GOT3 (cell line): ENCODE data around the gene NDRG2.

Source experiments
- DNase-seq: peaks from one replicate; lab custom pipeline; 2025; ENCODE audit warnings: mixed read lengths; lab: John Stamatoyannopoulos, UW

NDRG2 gene

DNA sequence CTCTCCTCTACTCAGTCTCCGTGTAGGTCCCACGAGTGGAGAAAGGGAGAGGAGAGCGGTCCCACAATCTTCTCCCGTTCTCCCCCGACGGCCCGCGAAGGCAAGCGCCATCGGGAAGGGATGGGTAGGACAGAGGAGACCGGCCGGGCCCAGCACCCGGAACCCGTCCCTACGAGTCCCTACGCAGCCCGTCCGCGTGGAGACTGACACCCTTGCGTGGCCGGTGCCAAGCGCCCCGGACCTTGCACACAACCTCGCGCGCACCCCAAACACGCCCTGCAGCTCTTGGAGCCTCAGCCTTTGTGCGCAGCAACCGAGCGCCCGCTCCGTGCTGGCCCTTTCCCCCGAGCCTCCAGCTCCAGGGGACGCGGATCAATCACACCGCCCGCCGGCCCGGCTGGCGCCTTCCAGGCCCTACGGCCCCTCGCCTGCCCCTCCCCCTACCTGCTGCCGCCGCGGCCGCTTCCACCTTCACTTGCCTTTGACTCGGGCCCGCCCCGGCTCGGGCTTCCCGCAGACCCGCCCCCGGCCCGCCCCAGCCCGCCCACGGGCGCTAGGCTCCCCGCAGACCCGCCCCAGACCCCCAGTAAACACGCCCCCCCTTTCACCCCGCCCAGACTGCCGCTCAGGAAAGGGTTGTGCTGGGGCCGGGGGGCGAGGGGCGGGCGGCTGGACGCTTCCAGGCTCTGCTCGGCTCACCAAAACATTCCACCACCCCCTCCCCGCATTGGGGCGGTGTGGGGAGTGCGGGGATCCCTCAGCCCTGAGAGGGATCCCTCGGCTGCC, at the start of gene NDRG2:
Gene NDRG2 (minus strand): TSS at position 477 of the 786 bp plus-strand sequence. CDS start 1,746 bp downstream, outside the sequence.
- DNase-seq = no peak

DNA sequence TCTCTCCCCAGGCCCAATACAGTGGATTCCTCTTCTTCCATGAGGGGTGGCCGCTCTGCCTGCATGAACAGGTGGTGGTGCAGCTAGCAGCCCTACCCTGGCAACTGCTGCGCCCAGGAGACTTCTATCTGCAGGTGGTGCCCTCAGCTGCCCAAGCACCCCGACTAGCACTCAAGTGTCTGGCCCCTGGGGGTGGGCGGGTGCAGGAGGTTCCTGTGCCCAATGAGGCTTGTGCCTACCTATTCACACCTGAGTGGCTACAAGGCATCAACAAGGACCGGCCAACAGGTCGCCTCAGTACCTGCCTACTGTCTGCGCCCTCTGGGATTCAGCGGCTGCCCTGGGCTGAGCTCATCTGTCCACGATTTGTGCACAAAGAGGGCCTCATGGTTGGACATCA, 49.1 kb upstream of the NDRG2 start:
- DNase-seq = no peak

DNA sequence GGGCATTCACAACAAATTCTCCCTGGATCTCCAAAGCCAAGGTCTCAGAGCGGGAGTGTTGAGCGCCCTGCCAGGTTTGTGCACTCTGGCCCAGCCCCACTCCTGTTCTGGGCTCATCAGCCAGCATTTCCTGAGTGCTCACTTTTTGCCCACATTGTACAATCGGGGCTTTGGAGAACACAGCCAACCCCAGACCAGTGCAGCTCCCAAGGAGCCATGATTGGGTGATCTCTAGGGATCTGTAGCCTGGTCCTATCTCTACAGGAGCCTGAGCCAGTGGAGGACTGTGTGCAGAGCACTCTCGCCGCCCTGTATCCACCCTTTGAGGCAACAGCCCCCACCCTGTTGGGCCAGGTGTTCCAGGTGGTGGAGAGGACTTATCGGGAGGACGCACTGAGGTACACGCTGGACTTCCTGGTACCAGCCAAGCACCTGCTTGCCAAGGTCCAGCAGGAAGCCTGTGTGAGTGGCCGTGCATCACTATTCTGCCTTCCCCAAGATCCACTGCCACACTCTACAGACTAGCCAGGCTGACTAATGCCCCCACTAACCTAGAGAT, 48.0 kb upstream of the NDRG2 start:
- DNase-seq = no peak

DNA sequence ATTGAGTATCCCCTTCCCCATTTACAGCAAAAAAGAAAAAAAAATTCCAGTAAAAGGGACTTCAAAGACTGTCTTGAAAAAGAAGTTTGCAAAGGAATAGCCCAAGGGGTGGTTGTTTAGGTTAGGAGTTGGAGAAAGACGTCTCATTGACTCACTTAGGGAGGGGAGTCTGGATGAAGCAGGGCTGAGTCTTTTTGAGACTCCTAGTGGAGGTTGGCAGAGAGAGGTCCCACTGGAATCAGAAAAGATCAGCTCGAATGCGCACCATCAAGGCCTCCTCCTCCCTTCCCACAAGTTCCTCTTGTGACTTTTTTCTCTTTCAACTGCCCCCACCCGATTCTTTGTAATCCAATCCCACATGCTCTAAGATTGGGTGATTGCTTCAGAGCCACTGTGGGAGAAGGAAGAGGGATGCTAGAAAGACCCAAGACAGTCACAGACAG, 47.2 kb upstream of the NDRG2 start:
- no peak for DNase-seq

DNA sequence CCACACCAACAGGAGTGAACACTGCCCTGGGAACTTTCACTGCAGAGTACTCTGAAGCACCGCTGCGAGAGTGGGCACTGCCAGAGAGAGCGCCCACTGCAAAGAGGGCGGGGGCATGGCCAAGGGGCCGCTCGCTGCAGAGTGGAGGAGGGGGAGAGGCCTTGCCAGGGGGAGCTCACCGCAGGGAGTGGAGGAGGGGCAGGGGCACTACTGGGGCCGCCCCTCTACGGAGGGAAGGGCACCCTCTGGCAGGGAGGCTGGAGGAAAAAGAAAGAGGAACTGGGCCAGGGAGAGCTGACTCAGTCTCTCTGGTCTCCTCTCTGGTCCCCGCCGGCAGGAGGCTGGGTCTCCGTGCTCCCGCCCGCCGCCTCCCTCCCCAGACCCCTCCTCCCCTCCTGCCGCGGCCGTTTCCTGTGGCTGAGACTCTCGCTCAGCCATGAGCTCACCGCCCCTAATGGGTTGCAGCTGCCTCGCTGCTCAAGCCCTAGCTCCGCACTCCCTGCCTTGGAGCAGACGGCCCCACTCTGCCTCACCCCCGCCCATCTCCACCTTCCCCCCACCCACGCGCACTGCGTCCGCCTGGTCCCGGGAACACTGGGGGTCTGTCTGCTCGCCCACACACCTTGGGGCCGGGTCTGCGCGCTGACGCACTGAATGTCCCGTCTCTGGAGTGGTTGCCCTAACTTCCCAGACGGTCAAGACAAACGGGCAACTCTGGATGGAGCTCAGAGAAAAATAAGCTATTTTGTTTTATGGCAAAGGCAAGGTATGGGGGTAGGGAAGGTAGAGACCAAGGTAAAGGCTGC, 46.6 kb upstream of the NDRG2 start:
- DNase-seq = no peak

DNA sequence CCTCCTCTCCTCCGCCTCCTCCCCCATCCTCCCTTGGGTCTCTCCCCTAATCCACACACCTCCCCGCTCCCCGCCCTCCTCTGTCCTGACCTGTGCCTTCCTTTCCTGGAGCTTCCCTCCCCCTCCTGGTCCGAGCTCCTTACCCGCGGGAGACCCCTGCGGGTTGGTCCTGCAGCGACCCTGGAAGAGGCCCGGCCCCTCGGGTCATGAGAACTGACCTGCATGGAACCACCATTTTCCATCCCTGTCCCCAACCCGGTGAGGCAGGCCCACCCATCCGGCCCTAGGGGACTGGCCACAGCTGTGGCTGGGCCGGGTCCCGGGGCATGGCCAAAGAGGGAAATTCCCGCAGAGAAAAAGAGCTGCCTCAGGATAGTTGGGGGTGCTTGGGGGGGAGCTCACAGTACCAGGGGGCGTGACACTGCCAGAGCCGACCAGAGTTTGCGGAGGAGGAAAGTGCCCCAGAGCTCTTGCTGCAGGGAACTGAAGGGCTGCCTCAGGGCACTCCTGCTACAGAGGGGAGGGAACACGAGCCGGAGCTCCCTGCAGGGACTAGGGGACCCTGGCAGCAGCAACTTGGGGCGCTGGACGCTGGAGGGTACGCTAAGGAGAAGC, 45.9 kb upstream of the NDRG2 start:
- no peak for DNase-seq

DNA sequence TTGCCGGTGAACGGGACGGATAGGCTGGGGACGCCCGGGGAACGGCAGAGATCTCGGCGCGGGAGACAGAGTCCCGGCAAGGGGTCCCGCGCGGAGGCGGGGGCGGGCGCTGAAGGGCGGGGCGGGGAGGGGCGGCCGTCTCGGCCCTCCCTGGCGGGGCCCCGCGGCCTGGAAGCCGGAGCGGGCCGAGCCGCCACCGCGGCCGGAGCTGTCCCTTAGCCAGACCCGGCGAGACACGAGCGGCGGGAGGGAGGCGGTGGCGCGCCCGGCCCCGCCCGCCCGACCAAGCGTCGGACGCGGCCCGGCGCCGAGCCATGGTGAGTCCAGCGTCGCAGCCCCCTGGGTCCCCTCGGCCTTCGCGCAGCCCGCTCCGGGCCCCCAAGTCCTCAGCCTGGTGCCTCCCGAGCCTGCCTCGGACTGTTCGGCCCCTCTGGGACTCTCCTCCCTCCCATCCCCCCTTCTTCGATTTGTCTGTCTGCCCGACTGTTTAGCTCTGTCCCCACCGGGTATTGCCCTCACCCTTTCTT, 45.3 kb upstream of the NDRG2 start, which contains the start of gene ARHGEF40:
Gene ARHGEF40 (plus strand): TSS at position 222 of the 527 bp plus-strand sequence. CDS start 93 bp downstream, at position 315.
- no peak for DNase-seq

DNA sequence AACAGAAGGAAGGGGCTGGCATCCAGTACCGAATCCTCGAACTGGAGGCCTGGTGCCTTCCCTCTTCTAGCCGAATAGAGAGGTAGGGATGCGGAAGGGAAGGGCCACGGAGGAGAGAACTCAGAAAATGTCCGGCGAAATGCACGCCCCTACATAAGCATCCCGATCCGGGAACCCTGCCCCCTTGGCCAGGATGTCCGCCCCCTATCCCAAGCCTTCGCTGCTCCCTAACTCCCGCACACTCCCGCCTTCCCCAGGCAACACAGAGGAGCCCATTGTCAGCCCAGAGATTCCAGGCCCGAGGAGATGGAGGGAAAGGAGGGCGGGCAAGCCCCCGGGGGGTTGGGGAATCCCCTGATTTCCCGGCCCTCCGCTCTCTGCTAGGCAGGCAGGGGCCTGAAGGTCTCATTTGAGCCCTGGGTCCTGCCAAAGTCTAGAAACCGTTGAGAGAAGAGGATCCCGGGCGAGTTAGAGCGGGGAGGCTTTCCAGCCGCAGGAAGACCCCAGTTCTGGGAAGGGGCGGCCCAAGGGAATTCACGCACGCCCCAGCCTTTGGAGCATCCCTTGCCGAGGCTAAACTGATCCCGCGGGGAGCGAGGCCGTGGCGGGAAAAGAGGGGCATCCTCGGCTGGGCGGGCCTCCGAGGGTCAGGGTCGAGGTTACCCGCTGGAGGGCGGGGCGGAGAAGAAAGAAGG, 44.7 kb upstream of the NDRG2 start:
- DNase-seq = no peak

DNA sequence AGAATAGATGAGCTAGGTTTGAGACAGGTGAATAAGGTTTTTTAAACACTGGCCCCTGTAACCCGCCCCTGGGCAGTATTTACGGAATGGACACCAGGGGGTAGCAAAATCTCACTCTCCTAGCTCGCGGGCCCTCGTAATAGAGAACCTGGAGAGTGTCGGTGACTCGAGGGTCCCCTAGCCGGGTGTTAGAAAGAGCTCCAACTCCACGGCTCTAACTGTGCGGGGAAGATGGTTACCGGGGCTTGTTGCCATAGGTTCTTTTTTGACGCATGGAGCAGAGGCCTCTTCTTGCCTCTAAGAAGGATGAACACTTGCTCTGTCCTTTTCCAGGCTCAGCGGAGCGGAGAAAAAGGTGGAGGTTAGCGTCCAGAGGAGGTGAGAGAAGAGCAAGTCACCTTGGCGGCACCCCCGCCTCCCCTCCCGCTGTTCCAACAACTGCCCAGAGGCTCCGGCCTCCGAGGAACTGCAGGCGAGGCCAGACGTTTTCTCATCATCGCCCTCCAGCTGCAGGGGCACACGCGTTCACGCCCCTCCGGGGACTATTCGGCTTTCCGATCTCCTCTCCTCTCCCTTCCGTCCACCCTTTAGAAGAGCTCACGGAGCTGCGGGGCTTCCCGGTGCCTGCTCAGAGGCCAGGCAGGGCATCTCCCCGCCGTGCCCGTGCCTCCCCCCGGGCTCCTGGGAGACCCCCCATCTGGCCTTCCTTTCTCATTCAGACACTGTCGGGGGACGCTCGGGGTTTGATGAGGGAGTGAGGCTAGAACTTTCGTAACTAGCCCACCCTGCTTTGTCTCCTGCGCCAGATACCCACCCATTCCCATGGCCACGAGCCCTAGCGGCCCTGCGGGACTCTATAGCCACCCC, 43.9 kb upstream of the NDRG2 start:
- DNase-seq = no peak

DNA sequence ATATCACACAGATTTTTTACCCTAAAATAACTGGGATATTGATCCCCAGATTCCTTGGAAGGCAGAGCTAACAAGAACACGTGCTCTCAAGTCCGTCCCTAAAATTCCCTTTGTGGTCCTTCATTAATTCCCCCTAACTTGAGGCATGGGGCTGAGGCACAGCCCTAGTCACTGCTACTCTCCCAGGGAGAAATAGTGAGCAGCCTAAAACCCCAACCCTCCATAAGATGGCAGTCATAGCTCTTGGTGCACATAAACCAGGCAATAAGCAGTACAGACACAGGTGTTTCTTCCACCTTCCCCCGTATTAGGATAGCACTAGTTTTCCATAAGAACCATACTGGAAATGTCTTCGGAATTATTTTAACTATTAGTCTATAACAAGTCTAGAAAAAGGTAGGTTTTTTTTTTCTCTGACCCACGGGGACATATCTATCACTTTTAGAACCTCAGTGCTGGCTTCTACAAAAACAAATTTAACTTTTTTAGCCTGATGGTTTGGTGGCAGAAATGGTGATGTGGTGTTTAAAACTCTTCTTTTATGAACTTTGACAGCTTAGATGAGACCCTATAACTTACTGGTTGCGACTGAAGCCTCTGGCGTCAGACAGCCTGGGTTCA, 42.1 kb upstream of the NDRG2 start:
- no peak for DNase-seq

DNA sequence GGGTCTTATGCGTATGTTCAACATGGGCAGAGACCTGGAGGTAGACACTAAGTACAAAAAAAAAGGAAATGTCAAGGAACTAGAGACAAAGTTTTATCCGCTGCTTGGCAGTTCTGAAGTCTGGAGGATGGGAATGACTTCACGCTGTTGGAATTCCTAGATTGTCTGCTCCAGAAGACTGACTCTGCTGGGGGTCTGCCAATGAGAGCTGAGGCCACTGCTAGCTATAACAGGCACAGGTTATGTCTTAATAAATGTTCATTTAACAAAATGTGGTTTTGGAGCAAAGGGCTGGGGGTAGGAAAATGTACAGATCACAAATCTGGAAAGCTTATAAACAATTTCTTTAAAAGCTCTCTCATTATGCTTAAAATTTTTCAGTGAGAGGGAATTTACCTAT, 38.6 kb upstream of the NDRG2 start:
- DNase-seq = no peak

DNA sequence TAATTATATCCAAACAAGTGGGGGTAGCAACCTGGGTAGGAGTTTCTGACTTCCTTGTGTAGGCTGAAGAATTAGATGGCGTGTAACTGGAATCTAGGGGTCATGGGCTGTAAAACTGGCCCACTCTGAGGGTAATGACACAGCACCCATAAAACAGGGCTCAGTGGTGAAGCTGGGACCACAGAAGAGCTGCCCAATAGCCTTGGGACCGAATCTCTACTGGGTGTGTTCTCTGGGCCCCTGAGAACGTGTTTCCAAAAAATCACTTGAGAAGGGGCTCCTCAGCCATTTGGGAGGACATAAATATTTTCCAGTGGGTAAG, 36.4 kb upstream of the NDRG2 start:
- no peak for DNase-seq

DNA sequence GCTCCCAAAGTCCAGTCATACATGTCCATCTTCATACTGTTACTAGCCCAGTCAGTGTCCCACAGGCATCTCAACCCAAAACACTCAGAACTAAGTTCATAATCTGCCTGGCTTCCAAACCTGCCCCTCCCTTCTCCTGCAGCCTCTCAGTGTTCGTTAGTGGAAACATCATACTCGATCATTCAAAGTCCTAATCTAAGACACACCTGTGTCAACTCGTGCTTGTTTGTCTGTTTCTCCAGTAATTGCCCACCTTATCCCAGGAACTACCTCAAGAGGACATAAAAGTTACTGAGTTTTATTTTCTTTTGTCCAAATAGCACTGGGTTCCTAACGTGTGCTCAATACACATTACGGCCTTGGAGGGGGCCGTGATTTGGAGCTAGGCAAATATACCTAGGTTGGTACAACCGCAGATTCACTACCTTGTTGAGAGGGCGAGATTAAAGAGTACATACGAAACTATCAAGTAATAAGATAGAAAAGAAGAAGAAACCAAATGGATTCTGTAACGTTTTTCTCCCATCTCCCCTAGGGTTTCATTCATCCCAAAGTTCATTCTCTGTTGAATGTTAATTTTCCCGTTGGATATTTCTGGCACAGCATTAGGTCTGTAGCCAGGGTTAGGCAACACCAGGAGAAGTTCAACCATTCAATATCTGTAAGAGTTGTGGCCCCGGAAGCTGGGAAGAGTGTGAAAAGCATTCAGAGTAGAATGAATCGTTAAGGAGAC, 35.9 kb upstream of the NDRG2 start:
- DNase-seq = no peak

DNA sequence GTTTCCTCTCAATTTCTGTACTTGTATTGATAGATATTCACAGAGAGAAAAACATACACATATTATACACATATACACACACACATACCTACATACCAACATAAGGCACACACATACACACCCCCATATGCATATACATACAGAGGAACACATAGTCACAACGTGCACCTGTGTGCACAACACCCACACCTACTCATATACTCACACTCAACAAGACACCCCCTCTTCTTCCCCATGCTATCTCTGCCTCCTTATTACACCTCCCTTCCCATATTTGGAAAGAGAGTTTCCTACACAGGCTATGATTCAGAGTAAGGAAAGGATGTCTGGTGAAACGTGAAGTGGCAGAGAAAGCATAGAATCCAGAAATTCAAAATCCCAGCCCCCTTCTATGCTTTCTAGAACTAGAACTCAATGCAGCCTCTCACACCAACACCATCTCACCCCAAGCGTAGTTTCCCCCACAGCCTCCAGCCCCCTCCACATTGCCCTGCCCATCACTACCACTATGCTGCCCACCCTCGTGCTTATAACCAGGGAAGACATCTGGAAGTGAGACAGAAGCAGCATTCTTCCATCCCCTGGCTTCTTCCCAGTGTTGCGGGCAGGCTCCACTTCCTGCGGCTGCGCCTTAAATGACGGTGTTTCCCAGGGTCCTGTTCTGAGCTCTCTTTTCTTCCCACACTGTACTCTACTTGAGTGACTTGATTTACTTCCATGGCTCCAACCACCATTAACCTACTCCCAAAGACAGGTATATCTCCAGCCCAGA, 35.2 kb upstream of the NDRG2 start:
- DNase-seq = no peak

DNA sequence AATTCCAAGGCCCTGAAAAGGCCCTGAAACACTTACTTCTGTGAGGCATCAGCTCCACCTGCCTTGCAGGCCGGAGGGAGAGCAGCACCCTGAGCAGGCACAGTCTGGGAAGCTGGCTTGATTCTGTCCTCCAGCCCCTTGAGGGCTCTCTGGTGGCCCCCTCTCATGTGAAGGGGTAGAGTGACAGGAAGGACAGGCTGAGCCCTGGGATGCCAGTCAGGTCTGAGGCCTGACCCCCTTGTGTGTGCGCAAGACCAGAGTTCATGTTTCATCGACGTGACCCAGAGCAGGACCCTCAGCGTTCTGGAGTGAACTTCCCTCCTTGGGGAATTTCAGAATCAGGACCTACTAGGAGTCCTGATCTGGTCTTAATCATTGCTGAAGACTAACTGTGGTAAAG, 34.0 kb upstream of the NDRG2 start:
- DNase-seq = no peak

DNA sequence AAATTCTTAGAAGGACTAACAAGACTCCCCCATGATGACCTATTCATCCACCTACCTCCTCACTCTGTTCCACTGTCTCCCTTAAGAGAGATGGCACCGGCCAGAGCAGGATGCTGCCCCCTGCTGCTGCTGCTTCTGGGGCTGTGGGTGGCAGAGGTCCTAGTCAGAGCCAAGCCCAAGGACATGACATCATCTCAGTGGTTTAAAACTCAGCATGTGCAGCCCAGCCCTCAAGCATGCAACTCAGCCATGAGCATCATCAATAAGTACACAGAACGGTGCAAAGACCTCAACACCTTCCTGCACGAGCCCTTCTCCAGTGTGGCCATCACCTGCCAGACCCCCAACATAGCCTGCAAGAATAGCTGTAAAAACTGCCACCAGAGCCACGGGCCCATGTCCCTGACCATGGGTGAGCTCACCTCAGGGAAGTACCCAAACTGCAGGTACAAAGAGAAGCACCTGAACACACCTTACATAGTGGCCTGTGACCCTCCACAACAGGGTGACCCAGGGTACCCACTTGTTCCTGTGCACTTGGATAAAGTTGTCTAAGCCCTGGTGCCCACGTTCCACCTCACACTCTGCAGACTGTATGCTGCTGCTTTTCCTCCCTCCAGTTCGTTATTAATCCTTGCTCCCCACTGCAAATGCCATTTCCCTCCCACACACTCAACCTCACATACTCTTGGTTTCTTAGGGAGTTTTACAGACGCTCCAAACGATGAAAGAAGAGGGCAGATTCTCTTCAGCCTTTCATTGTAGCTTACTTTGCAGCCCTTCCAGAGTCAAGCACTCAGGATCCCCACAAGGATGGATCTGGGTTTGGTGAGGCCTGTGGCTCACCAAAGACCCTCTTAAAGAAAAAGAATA, 33.2 kb upstream of the NDRG2 start, which contains the start of gene RNASE8:
Gene RNASE8 (plus strand): TSS at position 20 of the 873 bp plus-strand sequence. CDS start 71 bp downstream, at position 91.
- DNase-seq = no peak

DNA sequence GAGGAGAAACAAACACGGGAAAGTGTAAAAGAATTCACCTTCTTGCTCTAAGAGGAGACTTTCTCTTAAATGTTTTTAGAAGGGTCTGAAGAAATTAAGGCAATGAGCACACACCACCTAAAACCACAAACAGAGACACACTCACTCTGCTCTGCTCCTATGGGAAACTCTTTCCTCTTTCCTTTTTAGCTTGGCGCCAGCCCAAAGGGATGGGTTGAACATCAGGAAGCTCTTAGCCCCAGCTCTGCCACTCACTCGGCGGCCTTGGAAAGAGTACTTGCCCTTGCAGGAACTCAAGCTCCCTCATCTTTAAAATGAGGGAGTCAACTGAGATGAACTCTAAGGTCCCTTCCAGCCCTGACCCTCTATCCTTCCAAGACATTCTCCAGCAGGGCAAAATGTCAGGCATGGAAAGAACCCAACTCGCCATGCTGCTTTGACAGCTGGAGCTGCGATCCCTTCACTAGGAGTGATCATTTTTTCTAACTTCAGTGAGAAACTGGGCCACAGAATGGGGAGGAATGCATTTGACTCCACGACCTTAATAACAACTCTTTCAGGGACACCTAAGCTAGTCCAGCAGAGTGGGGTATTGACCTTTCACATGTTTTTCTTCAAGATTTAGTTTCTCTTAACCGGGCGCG, 31.8 kb upstream of the NDRG2 start:
- no peak for DNase-seq
